C4-2B (cell line): Measurements from ENCODE around the gene LGR6.

ENCODE experiments used
- CTCF ChIP-seq: fragments of 450-650 bp; conservative IDR thresholded peaks from 2 replicates; pipeline ENCODE4 v1.5.1; 2017; ENCODE audit warnings: mild to moderate bottlenecking
- ZFX ChIP-seq: fragments of 450-650 bp; IDR thresholded peaks from 2 replicates; pipeline ENCODE4 v1.6.1; 2017

- TF ChIP-seq CTCF, result no peak
- no peak for TF ChIP-seq ZFX
Observed at GRCh38 chr1:202259705-202260104, 66.1 kb downstream of the LGR6 start.
